ENCODE data around the gene SUPT4H1. TPM values are rescaled to one million over a fixed set of nuclear protein-coding genes. Genes with fewer than 3 reads are reported as not detected.
A peak's percentile ranks its signal among the peaks of the same experiment; 100 is the strongest.

The SUPT4H1 gene
- total RNA-seq, 2 donors from 2014 or later, result 84.0 to 143 TPM

DNA sequence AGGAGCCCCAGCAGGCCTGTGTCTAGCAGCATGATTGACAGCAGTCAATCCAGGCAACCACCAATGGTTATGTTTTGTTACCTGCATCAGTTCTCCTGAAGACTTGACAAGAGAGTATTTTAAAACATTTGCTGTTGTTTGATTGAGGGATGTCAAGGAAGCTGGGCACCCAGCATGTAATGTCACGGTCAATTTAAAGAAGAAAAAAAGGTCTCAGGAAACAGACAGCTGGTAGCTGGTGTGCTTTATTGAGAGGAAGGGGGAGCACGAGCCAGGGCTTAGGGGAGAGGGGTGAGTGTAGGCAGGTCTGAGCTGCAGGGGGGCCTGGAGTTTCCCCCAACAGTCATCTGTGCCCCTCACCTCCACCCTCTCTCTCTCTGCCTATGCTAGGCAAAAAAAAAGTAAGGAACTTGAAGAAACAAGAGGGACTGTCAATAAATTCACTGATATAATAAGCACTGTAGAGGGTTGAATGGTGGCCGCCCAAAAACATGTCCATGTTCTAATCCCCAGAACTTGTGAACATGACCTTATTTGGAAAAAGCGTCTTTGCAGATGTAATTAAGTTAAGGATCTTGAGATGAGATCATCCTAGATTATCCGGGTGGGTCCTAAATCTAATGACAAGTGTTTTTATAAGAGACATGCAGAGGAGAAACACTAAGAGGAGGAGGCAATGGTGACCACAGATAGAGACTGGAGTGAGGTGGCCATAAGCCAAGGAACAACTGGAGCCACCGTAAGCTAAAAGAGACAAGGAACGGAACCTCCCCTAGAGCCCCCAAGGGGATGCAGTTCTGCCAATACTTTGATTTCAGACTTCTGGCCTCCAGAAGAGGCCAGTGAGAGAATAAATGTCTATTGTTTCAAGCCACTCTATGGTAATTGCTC, 37.9 kb downstream of the SUPT4H1 start:
- no peak for ATAC-seq
- Mint-ChIP-seq H3K27me3 (no peaks in the 10 kb centered on the region), H3K27ac (peak overlapping the region; percentile 49 to 85), H3K4me1 (ENCODE audit: low read depth in 2 of 2) (peaks cover 16 to 28% of the 10 kb centered on the region in 2 donors), H3K9me3 (no peaks in the 10 kb centered on the region), H3K4me3 (no peak overlapping the region), H3K36me3 (peaks cover 13% of the 10 kb centered on the region)
- DNase-seq (ENCODE audit: low spot score), result no peak

DNA sequence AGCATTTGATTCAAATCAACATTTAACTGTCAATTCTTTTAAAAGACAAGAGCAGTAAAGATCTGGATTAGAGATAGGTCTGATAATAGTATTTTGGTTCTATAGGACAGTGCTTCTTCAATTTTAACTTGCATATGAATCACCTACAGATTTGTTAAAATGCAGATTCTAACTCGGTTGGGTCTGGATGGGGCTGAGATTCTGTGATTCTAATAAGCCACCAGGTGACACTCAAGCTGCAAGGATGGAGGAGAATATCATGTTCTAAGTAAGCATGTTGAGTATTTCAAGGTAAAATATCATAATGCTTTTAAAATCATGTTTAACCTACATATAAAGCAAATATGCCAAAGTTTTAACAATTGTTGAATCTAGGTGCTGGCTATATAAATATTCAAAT, 39.2 kb downstream of the SUPT4H1 start:
- Mint-ChIP-seq H3K36me3 (peaks cover 13% of the 10 kb centered on the region), H3K4me1 (ENCODE audit: low read depth in 2 of 2) (peaks cover 16 to 25% of the 10 kb centered on the region in 2 donors), H3K4me3 (no peak overlapping the region), H3K27ac (peak overlapping the region in 1 of 2 donors; percentile 74), H3K27me3 (no peaks in the 10 kb centered on the region), H3K9me3 (no peaks in the 10 kb centered on the region)
- ATAC-seq (no peak), DNase-seq (ENCODE audit: low spot score) (no peak)

DNA sequence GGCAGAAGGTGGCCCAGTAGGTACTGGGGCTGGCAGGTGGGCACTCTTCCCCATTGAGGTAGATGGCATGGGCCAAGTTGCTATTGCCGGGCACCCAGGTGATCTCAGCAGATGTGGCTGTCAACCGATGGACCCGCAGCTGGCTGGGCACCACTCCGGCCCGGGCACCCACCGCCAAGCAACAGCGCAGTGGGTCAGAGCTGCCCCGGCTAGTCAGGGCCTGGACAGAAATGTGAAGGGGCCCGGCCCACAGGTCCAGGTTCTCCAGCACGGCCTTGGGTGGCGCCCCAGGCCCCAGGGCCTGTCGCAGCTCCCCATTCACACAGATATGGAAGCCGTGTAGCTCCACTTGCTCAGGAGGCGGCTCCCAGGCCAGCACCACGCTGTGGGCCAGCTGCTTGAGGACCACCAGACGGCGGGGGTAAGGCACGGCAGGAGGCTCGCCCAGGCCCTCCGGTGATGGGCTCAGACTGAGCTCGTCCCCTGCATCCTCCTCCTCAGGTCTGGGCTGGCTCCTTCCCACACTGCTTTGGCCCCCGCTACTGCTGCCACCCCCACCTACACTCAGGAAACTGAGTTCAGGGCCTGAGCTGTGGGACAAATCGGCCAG, 39.9 kb downstream of the SUPT4H1 start:
- peak overlapping the region in 1 of 2 donors; percentile 74 for H3K27ac Mint-ChIP-seq
- peaks cover 9 to 21% of the 10 kb centered on the region in 2 donors for H3K4me1 Mint-ChIP-seq (ENCODE audit: low read depth in 2 of 2)
- H3K4me3 Mint-ChIP-seq, result no peak overlapping the region
- ATAC-seq, result peak in 1 of 2 donors; percentile 9
- H3K9me3 Mint-ChIP-seq, result no peaks in the 10 kb centered on the region
- DNase-seq (ENCODE audit: low spot score), result no peak
- H3K27me3 Mint-ChIP-seq, result no peaks in the 10 kb centered on the region
- H3K36me3 Mint-ChIP-seq, result peaks cover 13% of the 10 kb centered on the region

DNA sequence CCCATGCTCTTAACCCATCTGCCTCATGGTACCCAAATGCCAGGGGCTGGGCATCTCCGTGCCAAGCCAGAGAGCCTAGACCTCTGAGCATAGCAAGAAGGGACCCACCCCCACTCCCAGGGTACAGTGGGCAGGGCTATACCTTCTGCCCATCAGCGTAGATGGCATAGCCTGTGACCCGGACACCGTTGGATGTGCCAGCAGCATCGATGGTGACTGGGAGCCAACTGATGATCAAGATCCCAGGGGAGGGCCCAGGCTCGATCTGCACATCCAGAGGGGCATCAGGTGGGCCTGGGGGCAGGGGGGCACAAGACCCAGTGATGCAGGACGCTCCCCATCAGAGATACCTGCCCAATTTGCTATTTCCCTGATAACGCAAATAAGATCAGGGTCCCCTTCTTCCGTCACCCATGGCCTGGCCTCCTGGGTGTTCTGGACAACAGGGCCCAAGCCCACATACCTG, 40.5 kb downstream of the SUPT4H1 start:
- ATAC-seq (no peak), DNase-seq (ENCODE audit: low spot score) (no peak)
- Mint-ChIP-seq H3K27ac (no peak overlapping the region), H3K4me3 (no peak overlapping the region), H3K27me3 (no peaks in the 10 kb centered on the region), H3K4me1 (ENCODE audit: low read depth in 2 of 2) (peaks cover 8 to 21% of the 10 kb centered on the region in 2 donors), H3K9me3 (no peaks in the 10 kb centered on the region), H3K36me3 (peaks cover 13% of the 10 kb centered on the region)

DNA sequence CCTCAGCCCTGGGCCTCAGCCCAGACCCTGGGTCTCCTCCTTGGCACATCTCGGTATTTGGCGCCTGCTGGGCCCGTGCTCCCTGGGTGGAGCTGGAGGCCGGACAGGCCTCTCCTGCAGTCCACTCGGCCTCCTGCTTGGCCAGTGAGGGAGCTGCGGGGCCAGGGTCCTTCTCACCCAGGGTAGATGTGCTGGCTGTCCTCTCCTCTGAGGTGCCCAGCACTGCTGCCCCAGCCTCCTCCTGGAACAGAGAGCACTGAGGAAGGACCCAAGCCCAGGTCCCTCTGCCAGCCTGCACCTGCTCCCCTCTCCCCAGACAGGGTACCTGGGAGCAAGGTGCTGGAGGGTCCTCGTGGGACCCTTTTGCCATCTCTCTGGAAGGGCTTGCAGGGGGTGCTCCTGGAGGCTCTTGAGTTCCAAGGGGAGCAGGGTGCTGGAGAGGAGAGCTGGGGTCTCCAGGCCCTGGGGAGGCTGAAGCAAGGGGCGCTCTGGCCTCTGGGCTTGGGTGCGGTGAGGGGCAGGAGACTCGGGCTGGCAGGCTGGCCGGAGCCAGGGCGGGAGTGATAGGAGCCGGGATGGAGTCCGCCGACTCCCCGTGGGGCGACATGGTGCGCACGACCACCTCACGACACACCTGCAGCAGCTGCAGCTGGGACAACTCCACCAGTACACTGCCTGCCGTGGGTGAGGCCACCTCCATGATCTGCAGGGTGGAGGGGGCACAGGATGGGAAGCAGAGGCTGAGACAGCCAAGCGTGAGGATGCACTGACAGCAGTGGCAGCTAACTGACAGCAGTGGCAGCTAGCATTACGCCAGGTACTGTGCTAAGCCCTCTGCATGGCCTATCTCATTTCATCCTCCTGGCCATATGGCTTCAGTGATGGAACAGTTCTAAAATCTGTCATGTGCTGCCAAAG, 41.2 kb downstream of the SUPT4H1 start:
- peak in 1 of 2 donors; percentile 7 for ATAC-seq
- peaks cover 13% of the 10 kb centered on the region for H3K36me3 Mint-ChIP-seq
- no peak overlapping the region for H3K4me3 Mint-ChIP-seq
- no peaks in the 10 kb centered on the region for H3K27me3 Mint-ChIP-seq
- H3K4me1 Mint-ChIP-seq (ENCODE audit: low read depth in 2 of 2), result peaks cover 8 to 21% of the 10 kb centered on the region in 2 donors
- DNase-seq (ENCODE audit: low spot score), result no peak
- H3K27ac Mint-ChIP-seq, result no peak overlapping the region
- H3K9me3 Mint-ChIP-seq, result no peaks in the 10 kb centered on the region

DNA sequence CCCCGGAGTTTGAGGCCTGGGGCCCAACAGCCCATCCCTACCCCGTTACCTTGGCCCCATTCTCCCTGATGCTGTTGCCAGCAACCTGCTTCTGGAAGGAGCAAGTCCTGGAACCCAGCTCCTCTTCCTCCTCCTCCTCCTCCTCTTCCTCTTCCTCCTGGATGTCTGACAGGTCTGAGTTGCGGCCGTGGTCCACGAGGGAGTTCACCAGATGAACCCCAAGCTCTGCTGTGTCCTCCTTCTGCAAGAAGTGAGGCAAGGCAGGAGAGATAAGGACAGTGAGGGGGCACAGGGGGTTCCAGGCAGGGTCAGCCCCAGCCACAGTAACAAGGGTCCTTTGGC, 42.1 kb downstream of the SUPT4H1 start:
- Mint-ChIP-seq H3K36me3 (peaks cover 13% of the 10 kb centered on the region), H3K27ac (no peak overlapping the region), H3K4me1 (ENCODE audit: low read depth in 2 of 2) (peaks cover 4 to 16% of the 10 kb centered on the region in 2 donors), H3K4me3 (no peak overlapping the region), H3K27me3 (no peaks in the 10 kb centered on the region), H3K9me3 (no peaks in the 10 kb centered on the region)
- DNase-seq (ENCODE audit: low spot score) (no peak), ATAC-seq (no peak)

DNA sequence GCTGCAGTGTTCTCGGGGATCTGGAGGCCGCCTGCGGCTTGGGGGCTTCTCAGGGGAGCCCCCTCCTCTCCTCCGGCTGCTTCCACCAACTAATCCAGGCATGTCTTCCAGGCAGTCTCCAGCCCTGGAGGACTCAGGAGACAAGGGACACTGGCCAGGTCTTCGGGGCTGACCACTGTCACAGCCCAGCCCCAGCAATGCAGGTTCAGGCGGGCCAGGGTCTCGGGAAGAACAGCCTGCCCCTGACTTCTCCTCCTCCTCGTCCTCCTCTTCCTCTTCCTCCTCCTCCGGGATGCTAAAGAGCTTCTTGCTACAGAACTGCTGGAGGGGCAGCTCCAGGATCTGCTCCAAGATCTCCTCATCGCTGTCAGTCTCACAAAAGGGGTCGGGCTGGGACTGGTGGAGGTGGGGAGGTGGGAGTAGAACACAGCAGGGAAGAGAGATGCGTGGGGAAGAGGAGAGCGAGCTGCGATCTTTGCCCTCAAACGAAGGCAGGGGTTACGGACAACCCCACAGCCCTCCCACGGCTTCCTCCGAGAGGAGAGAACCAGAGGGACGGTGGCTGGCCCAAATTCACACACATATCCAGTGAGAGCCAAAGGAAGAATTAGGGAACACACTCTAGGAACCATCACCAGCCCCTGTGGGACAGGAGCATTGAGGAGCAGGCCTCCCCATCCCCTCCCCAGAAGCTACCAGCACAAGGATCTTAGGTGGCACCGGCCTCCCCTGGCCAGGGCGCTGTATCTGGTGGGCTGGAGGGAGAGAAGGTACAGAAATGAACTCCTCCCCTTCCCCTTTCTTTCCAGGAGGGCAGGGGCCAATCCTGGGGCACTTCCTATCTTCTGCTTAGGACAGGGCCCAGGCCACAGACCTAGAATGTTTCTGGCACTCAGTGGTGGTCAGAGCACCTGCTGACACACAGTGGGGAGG, 42.8 kb downstream of the SUPT4H1 start:
- Mint-ChIP-seq H3K4me1 (ENCODE audit: low read depth in 2 of 2) (peaks cover 3 to 16% of the 10 kb centered on the region in 2 donors), H3K9me3 (no peaks in the 10 kb centered on the region), H3K36me3 (peaks cover 7% of the 10 kb centered on the region), H3K27me3 (no peaks in the 10 kb centered on the region), H3K27ac (peak overlapping the region in 1 of 2 donors; percentile 60), H3K4me3 (no peak overlapping the region)
- no peak for DNase-seq (ENCODE audit: low spot score)
- no peak for ATAC-seq

DNA sequence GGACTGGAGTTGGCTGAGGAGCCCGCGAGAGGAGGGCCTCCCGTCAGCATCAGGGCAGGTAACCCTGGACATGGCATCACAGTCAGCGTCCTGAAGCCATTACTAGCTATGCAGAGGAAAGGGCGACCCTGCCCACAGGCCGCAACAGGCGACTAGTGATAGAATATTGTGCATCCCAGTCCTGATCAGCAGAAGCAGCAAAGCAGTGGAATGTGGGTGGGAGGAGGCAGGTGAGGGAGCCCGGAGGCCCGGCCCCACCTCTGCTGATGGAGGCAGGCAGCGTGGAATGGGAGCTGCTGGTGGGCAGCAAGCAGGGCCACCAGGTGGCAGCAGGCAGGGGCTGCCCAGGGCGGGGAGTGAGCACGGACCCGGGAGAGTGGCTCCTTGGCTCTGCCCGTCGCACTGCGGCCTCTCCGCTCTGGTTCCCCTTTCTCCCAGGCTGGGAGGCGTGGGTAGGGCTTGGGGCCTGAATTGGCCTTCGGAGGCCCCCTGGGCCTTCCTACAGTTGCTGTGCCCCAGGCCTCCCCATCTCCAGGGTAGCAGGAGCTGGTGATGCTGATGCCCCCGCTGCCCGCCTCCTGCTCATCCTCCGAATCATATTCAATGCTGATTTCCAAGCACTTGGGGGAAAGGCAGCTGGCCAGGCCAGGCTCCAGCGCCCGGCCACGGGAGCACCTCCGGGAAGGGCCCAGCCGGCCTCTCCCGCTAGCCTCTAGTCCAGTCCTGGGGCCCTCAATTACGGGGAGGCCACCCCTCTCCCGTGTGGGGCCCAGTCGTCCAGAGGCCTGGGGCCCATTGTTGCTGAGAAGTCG, 43.6 kb downstream of the SUPT4H1 start:
- Mint-ChIP-seq H3K27ac (no peak overlapping the region), H3K9me3 (no peaks in the 10 kb centered on the region)
- ATAC-seq, result no peak

DNA sequence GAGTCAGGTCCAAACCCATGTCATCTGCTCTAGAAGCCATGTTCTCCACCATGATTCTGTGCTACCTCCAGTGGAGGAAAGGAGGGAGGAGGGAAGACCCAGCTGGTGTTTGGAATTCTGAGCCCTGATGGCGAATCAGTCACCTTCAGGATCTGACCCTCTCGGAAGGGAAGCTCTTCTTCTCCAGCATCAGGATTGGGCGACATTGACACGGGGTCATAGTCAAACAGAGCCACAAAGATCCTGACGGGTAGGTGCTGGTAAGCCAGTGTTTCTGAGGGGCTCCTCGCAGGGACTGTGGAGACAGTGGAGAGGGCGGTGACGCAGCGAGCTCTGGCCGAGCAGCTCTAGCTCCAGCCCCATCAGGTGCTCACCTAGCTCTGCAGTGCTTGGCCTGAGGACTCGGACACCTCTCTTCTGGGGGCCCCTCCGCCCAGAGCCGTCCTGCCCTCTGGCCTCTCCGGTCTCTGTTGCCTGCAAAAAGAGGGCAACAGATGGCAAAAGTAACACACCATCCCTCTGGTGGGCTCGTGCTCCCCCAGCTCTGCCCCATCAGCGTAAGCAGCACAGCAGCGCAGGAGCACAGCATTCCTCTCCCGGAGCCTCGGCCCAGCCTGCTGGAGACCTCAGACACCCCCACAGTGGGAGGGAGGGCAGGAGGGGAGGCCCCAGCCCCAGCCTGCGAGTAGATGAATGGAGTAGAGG, 44.4 kb downstream of the SUPT4H1 start:
- Mint-ChIP-seq H3K4me1 (ENCODE audit: low read depth in 2 of 2) (peaks cover 0 to 13% of the 10 kb centered on the region in 2 donors), H3K9me3 (no peaks in the 10 kb centered on the region), H3K4me3 (no peak overlapping the region), H3K27ac (peak overlapping the region in 1 of 2 donors; percentile 62), H3K36me3 (no peaks in the 10 kb centered on the region), H3K27me3 (no peaks in the 10 kb centered on the region)
- no peak for ATAC-seq
- no peak for DNase-seq (ENCODE audit: low spot score)

More for the DNA sequence above, 43.6 kb downstream of the SUPT4H1 start:
- Mint-ChIP-seq H3K27me3 (no peaks in the 10 kb centered on the region), H3K4me3 (no peak overlapping the region), H3K4me1 (ENCODE audit: low read depth in 2 of 2) (peaks cover 0 to 13% of the 10 kb centered on the region in 2 donors), H3K36me3 (no peaks in the 10 kb centered on the region)
- DNase-seq (ENCODE audit: low spot score), result no peak

DNA sequence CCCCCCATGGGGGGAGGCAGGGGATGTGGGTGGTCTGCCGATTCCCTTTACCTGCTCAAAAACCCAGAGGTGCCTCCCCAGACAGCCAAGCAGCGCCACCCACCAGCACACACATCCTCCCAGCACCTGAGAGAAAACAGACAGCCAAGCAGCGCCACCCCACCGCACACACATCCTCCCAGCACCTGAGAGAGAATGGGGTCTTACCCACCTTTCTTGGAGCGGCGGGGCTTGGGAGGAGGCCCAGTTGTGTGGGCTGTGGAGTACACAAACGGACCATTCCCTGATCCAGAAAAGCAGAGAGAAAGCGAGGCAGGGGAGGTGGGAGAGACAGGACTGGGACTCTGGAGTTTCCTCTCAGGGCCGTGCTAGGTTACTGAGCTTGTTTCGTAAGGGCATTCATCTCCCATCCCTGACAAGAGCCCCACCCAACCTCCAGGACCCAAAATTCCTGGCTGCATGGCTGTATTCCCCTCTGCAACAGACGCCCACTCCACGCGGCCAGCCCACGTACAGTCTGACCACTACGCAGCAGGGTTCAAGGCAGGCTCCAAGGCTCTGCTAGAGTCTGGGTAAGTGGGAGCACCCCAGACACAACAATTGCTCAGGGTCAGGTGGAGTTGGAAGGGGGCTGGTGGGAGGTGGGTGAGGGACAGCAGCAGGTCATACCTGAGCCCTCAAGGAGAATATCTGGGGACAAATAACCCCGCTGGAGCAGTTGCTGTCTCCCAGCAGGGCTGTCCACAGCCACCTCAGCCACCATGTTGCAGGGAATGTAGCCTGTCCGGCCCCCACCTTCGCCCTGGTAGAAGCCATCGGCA, 45.7 kb downstream of the SUPT4H1 start:
- H3K4me3 Mint-ChIP-seq, result no peak overlapping the region
- no peaks in the 10 kb centered on the region for H3K36me3 Mint-ChIP-seq
- no peak for ATAC-seq
- H3K9me3 Mint-ChIP-seq, result no peaks in the 10 kb centered on the region
- no peaks in the 10 kb centered on the region for H3K27me3 Mint-ChIP-seq
- H3K4me1 Mint-ChIP-seq (ENCODE audit: low read depth in 2 of 2), result peaks cover 0 to 13% of the 10 kb centered on the region in 2 donors
- H3K27ac Mint-ChIP-seq, result peak overlapping the region in 1 of 2 donors; percentile 47
- no peak for DNase-seq (ENCODE audit: low spot score)

DNA sequence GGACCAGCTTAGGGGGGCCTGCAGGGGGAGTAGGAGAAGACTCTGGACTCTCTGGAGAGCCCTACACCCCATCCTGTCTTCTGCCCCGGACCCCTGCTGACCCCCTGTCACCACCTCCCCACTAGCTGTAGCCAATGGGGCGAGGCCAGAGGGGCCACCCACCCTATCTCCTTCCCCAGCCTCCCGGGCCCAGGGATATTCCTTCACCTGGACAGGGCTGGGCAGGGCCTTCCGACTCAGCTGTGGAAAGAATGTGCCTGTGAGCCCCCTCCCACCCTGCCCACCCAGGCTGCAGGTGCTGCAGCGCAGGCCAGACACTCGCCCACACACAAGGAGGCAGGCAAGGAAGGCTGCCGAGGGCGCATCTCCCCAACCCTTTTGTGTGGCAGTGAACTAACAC, 46.4 kb downstream of the SUPT4H1 start:
- no peaks in the 10 kb centered on the region for H3K9me3 Mint-ChIP-seq
- peaks cover 4 to 15% of the 10 kb centered on the region in 2 donors for H3K4me1 Mint-ChIP-seq (ENCODE audit: low read depth in 2 of 2)
- H3K4me3 Mint-ChIP-seq, result no peak overlapping the region
- no peaks in the 10 kb centered on the region for H3K27me3 Mint-ChIP-seq
- DNase-seq (ENCODE audit: low spot score), result no peak
- no peaks in the 10 kb centered on the region for H3K36me3 Mint-ChIP-seq
- no peak for ATAC-seq
- peak overlapping the region in 1 of 2 donors; percentile 47 for H3K27ac Mint-ChIP-seq

Measured in natural killer cell treated with Interleukin-12 subunit alpha and Interleukin-12 subunit beta and Interleukin-15 and Interleukin-18, amount 100 ng/mL, for 72 hours (primary cell).